SW480 (cell line): ENCODE results near the gene NLRP6.
"Not testable (repeated sequence)": the region's sequence is repeated elsewhere in the genome, so short reads cannot be mapped to it uniquely, and the experiment has no call there.

Source experiments
- DNase-seq: peaks from one replicate; pipeline ENCODE4 v3.0.0-alpha.2; 2016; ENCODE audit warnings: low spot score

Gene NLRP6

DNA sequence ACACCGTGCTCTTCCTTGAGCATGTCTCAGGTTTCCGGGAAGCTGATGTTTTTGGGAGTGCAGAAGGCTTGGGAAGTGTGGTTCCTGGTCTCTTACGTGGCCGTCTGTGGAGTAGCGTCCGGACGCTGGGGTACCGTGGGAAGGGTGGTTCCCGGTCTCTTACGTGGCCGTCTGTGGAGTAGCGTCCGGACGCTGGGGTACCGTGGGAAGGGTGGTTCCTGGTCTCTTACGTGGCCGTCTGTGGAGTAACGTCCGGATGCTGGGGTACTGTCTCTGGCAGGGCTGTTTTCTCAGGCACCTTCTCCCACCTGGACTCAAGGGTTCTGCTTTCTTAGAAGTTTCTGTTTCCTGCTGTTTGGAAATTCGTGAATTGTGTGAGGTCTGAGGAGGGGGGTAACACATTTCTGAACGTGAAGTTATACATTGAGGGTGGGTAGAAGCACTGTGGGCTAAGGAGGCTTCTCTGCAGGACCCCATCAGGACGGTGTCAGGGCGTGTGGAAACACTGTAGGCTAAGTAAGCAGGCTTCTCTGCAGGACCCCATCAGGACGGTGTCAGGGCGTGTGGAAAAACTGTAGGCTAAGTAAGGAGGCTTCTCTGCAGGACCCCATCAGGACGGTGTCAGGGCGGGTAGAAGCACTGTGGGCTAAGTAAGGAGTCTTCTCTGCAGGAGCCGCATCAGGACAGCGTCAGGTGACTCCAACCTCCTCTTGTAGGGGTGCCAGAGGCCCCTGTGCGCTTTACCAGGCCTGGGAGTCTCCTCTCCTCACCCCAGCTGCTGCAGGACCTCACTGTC is 47.8 kb downstream of the NLRP6 start:
- no peak for DNase-seq

- no peak for DNase-seq
Measured at GRCh38 chr11:326592-326841, 48.3 kb downstream of the NLRP6 start.

GRCh38 chr11:326842-327580 is 48.8 kb downstream of the NLRP6 start:
- DNase-seq = no peak

DNA sequence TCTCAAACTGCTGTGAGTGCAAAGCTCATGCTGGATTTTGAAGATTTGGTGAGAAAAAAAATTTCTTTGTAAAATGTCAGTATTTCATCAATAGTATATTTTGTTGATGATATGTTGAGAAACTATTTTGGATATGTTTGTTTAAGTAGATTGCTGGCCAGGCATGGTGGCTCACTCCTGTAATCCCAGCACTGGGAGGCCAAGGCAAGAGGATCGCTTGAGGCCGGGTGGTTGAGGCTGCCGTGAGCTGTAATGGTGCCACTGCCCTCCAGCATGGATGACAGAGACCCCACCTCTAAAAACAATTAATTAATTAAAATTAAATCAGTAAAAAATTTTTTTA is 49.3 kb downstream of the NLRP6 start:
- no peak for DNase-seq

DNA sequence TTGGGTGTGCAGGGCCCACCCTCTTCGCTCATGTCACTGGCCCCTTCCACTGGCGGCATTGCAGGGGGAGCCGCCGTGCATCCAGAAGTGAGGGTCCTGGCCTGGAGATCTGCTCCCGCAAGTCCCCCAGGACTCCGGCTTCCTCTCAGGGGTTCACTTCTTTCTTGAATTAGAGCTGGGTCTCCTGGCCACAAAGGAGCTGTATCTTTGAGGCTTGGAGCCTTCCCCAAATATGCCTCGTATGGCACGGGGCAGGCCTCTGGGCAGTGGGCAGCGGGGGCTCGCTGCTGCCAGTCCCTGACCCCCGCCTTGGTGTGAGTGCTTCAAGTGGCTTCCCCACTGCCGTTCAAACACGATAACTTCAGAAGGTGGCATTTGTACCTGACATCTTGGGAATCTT is 49.8 kb downstream of the NLRP6 start:
- no peak for DNase-seq

DNA sequence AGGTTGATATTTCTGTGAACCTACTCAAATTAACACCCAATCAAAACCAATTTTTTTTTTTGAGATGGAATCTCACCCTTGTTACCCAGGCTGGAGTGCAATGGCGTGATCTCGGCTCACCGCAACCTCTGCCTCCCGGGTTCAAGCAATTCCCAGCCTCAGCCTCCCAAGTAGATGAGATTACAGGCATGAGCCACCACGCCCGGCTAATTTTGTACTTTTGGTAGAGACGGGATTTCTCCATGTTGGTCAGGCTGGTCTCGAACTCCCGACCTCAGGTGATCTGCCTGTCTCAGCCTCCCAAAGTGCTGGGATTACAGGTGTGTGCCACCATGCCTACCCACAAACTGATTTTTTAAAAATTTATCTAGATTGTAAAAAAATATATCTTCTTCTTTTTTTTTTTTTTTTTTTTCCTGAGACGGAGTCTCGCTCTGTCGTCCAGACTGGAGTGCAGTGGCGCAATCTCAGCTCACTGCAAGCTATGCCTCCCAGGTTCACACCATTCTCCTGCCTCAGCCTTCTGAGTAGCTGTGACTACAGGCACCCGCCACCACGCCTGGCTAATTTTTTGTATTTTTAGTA is 50.4 kb downstream of the NLRP6 start:
- not testable (repeated sequence) for DNase-seq

GRCh38 chr11:329886-330253 is 51.7 kb downstream of the NLRP6 start:
- DNase-seq = no peak

DNA sequence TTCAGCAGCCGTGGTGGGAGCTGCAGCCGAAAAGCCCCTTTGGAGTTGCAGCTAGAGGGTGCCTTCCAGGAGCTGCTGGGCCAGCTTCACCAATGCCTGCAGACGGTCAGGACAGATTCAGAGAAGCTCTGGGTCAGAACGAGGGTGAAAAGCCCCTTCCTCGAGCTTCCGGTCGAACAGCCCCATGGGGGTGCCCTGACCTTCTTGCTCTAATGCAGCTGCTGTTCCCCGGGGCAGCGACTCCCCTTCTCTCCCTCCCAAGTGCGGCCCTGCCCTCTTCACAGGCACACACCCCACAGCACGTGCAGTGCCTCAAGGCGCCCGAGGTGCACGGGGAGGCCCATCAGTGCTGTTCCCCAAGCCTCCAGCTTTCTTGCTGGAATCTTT is 52.1 kb downstream of the NLRP6 start:
- DNase-seq = no peak

GRCh38 chr11:330694-331357 is 52.6 kb downstream of the NLRP6 start:
- DNase-seq = no peak

GRCh38 chr11:331358-332060 is 53.3 kb downstream of the NLRP6 start:
- DNase-seq = no peak

DNA sequence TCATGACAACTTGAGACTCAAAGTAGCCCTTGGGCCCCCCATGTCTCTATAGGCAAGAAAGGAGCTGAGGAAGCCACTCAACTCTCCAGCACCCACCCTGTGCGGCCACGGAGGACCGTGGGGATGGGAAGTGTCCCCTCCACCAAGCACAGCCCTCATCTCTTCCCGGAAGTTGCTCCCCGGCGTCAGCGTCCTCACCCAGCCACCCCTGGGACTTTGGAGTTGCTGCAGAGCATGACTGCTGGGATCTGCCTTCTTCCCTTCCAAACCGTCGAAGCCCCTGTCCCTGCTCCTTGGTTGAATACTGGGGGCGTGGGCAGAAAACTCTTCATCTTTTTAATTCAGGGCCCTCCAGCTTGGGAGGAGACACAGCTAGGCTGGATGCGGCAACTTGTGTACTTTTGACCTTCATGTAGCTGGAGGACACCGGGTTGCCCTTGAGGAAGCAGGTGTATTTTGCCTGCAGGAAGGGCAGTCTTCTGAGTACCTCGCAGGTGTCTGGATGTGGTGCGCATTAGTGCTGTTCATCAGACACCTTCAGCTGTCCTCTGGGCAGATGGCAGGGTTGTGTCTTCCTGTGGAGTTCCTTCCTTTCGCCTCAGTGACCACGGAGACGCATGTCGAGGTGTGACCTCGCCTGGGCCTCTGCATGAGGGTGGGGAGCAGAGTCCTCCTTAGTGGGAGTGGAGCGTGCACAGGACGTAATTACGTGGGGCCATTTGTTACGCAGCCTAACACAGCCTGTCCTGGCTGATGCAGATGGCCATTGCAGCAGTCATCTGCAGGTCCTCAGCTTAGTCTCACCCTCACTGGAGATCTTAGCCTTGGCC is 54.7 kb downstream of the NLRP6 start:
- no peak for DNase-seq

DNA sequence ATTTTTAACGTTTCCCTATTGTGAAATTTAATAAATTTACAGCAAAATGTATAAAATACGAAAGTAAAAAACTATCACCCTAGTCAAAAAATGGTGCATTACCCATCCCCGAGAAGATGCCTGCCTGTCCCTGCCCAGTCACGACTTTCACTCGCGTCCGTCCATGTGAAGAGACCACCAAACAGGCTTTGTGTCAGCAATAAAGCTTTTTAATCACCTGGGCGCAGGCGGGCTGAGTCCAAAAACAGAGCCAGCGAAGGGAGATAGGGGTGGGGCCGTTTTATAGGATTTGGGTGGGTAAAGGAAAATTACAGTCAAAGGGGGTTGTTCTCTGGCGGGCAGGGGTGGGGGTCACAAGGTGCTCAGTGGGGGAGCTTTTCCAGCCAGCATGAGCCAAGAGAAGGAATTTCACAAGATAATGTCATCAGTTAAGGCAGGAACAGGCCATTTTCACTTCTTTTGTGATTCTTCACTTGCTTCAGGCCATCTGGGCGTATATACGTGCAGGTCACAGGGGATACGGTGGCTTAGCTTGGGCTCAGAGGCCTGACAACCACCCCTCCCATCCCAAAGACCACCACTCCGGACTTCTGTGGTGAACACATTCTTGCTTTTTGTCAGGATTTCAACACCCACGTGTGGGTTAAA is 55.5 kb downstream of the NLRP6 start:
- DNase-seq = not testable (repeated sequence)

GRCh38 chr11:334264-334994 is 56.2 kb downstream of the NLRP6 start:
- DNase-seq = no peak
